HepG2 (cell line): Measurements from ENCODE around the gene ZNF512B. TPM values are rescaled to one million over a fixed set of nuclear protein-coding genes. Genes with fewer than 3 reads are reported as not detected.

ENCODE experiments used
- DR1 ChIP-seq: sonication (generic); formaldehyde crosslinking; IDR thresholded peaks from 2 replicates; pipeline ENCODE4 v1.8.0; 2021; ENCODE audit warnings: mild to moderate bottlenecking, missing genetic modification reagents, inconsistent platforms
- FOSL2 ChIP-seq: sonication (generic); formaldehyde crosslinking; IDR thresholded peaks from 2 replicates; pipeline ENCODE4 v1.4.0; 2020; ENCODE audit warnings: missing genetic modification reagents
- HMGXB3 ChIP-seq: sonication (generic); formaldehyde crosslinking; IDR thresholded peaks from 2 replicates; pipeline ENCODE4 v1.4.0; 2020; ENCODE audit warnings: missing genetic modification reagents, borderline replicate concordance
- IRF9 ChIP-seq: sonication (generic); formaldehyde crosslinking; IDR thresholded peaks from 2 replicates; pipeline ENCODE4 v1.8.0; 2022; ENCODE audit warnings: missing genetic modification reagents, mild to moderate bottlenecking, borderline replicate concordance
- ISL2 ChIP-seq: sonication (generic); formaldehyde crosslinking; IDR thresholded peaks from 2 replicates; pipeline ENCODE4 v1.5.0; 2020; ENCODE audit warnings: missing genetic modification reagents
- MAZ ChIP-seq, 2 experiments: sonication (generic) in 1 of 2; formaldehyde crosslinking in 1 of 2; IDR thresholded peaks; 2 replicates each; pipeline versions ENCODE4 v1.5.0 to v1.6.1; 2012 to 2020; ENCODE audit warnings: low read depth in 2 of 2, mild to moderate bottlenecking in 2 of 2, borderline replicate concordance in 1 of 2, improper control_type of control experiment in 1 of 2, low read length in 1 of 2, missing genetic modification reagents in 1 of 2, moderate library complexity in 1 of 2
- MTERF4 ChIP-seq: sonication (generic); formaldehyde crosslinking; IDR thresholded peaks from 2 replicates; pipeline ENCODE4 v1.8.0; 2023; ENCODE audit warnings: mild to moderate bottlenecking, missing genetic modification reagents
- MXD4 ChIP-seq: IDR thresholded peaks from 2 replicates; pipeline ENCODE4 v1.6.1; 2016; ENCODE audit warnings: mild to moderate bottlenecking, missing biosample characterization, missing genetic modification reagents
- NCOA2 ChIP-seq: sonication (generic); formaldehyde crosslinking; IDR thresholded peaks from 2 replicates; pipeline ENCODE4 v1.8.0; 2022; ENCODE audit warnings: inconsistent platforms
- NFE2L1 ChIP-seq: sonication (generic); formaldehyde crosslinking; IDR thresholded peaks from 2 replicates; pipeline ENCODE4 v1.4.0; 2020; ENCODE audit warnings: missing genetic modification reagents, mild to moderate bottlenecking, borderline replicate concordance
- RAD21 ChIP-seq: fragments of 450-650 bp; formaldehyde crosslinking; IDR thresholded peaks from 2 replicates; pipeline ENCODE4 v1.5.0; 2020; ENCODE audit warnings: mild to moderate bottlenecking
- SNAI1 ChIP-seq: sonication (generic); formaldehyde crosslinking; IDR thresholded peaks from 2 replicates; pipeline ENCODE4 v1.5.0; 2020; ENCODE audit warnings: mild to moderate bottlenecking, missing genetic modification reagents, borderline replicate concordance
- TEF ChIP-seq: sonication (generic); formaldehyde crosslinking; IDR thresholded peaks from 2 replicates; pipeline ENCODE4 v1.5.0; 2020; ENCODE audit warnings: missing genetic modification reagents
- THYN1 ChIP-seq: sonication (generic); formaldehyde crosslinking; IDR thresholded peaks from 2 replicates; pipeline ENCODE4 v1.8.1; 2023; ENCODE audit warnings: low read depth, mild to moderate bottlenecking, moderate library complexity, missing genetic modification reagents, borderline replicate concordance
- ZBTB1 ChIP-seq: sonication (generic); formaldehyde crosslinking; IDR thresholded peaks from 2 replicates; pipeline ENCODE4 v1.4.0; 2020; ENCODE audit warnings: missing genetic modification reagents, borderline replicate concordance
- ZFYVE20 ChIP-seq: sonication (generic); formaldehyde crosslinking; IDR thresholded peaks from 2 replicates; pipeline ENCODE4 v1.8.0; 2023; ENCODE audit warnings: low read depth, mild to moderate bottlenecking, moderate library complexity, missing genetic modification reagents, borderline replicate concordance
- ZNF335 ChIP-seq: sonication (generic); formaldehyde crosslinking; IDR thresholded peaks from 2 replicates; pipeline ENCODE4 v1.4.0; 2020; ENCODE audit warnings: missing genetic modification reagents
- ZNF639 ChIP-seq: conservative IDR thresholded peaks from 2 replicates; pipeline ENCODE4 v1.6.1; 2018; ENCODE audit warnings: missing genetic modification reagents
- ZNF775 ChIP-seq: sonication (generic); formaldehyde crosslinking; IDR thresholded peaks from 2 replicates; pipeline ENCODE4 v1.4.0; 2020; ENCODE audit warnings: missing genetic modification reagents, mild to moderate bottlenecking, moderate library complexity, borderline replicate concordance
- polyA plus RNA-seq, 8 experiments: library from polyadenylated mRNA; depleted of rRNA in 3 of 8; stranded (reverse) in 7 of 8; unstranded in 1 of 8; fragments of >200 nt; fragmentation: Illumina TruSeq in 4 of 8; extraction: Trizol in 4 of 8; gene quantifications; 2 replicates each; pipeline versions ENCODE4 v1.2.1 to v1.2.3, GENCODE V29; 2011 to 2016; ENCODE audit warnings: low read depth in 4 of 8, missing spikeins in 1 of 8, mixed read lengths in 1 of 8; ENCODE audit not compliant: insufficient read depth in 1 of 8
- total RNA-seq, 5 experiments: library from RNA; depleted of rRNA; stranded (reverse); fragments of >200 nt; fragmentation: Illumina TruSeq; extraction: Trizol; gene quantifications; 2 replicates each; pipeline ENCODE4 v1.2.3, GENCODE V29; 2016; ENCODE audit warnings: low read depth in 1 of 5

ZNF512B gene
- total and polyA plus RNA-seq, 2 of the 13 experiments (the other 11 are each of a cell fraction or from before 2014, with no cell fraction given): 11.5 to 30.6 TPM

GRCh38 chr20:63969838-63970713 is at the start of gene ZNF512B (continued):
- TF ChIP-seq ZNF639 (CRISPR knock-in tag) (no peak; the same call in 1 of the 2 replicates), TEF (CRISPR knock-in tag) (no peak), ZFYVE20 (CRISPR knock-in tag) (no peak), MAZ (IDR thresholded peaks at IDR 0.05; ENCODE audit: borderline replicate concordance, low read depth, low read length) (peak; percentile 91), MAZ (CRISPR knock-in tag; IDR thresholded peaks at IDR 0.05; ENCODE audit: low read depth) (no peak; the same call in 1 of the 2 replicates), HMGXB3 (CRISPR knock-in tag) (no peak), NFE2L1 (CRISPR knock-in tag) (peak; percentile 54; the same call in 1 of the 2 replicates), MXD4 (CRISPR knock-in tag) (peak; percentile 48; the same call in 1 of the 2 replicates), RAD21 (CRISPR knock-in tag) (peak; percentile 56), MTERF4 (CRISPR knock-in tag) (peak; percentile 73; the same call in 1 of the 2 replicates), SNAI1 (CRISPR knock-in tag) (no peak), FOSL2 (CRISPR knock-in tag) (no peak; the same call in 1 of the 2 replicates), ZNF775 (no peak), DR1 (CRISPR knock-in tag) (no peak), NCOA2 (CRISPR knock-in tag) (no peak), THYN1 (CRISPR knock-in tag) (no peak), ZBTB1 (CRISPR knock-in tag) (no peak), IRF9 (CRISPR knock-in tag) (0 out of 2 replicates have a peak, but pooled peaks have one; percentile 41), ISL2 (CRISPR knock-in tag) (peak; percentile 28; the same call in 1 of the 2 replicates), ZNF335 (no peak)
